Spleen (tissue), 13 donors: ENCODE results near the gene MAP3K8. TPM values are rescaled to one million over a fixed set of nuclear protein-coding genes. Genes with fewer than 3 reads are reported as not detected.
A peak's percentile ranks its signal among the peaks of the same experiment; 100 is the strongest.

Experiments used
- DNase-seq: peaks from one replicate; pipeline ENCODE4 v3.0.0-alpha.2; 2020
- H3K27ac ChIP-seq, 8 donors: fragments of 200-600 bp; sonication (generic) in 7 of 8; 1 replicate in 4 of 8; 2 replicates in 4 of 8; pipeline versions ENCODE4 v1.5.0 to v1.8.0; 2016 to 2021; ENCODE audit warnings: inconsistent platforms in 4 of 8, mild to moderate bottlenecking in 4 of 8, moderate library complexity in 1 of 8
- H3K27me3 ChIP-seq, 7 donors: fragments of 200-600 bp; sonication (generic) in 6 of 7; replicated peaks in 1 of 7; 1 replicate in 4 of 7; 2 replicates in 3 of 7; pipeline versions ENCODE4 v1.5.0 to v1.8.0; 2016 to 2021; ENCODE audit warnings: inconsistent platforms in 3 of 7, mild to moderate bottlenecking in 1 of 7
- H3K36me3 ChIP-seq, 6 donors: fragments of 200-600 bp; sonication (generic) in 5 of 6; 1 replicate in 4 of 6; 2 replicates in 2 of 6; pipeline versions ENCODE4 v1.5.0 to v1.8.0; 2016 to 2021; ENCODE audit warnings: inconsistent platforms in 2 of 6
- H3K4me1 ChIP-seq, 6 donors: fragments of 200-600 bp; sonication (generic) in 5 of 6; 1 replicate in 3 of 6; 2 replicates in 3 of 6; pipeline versions ENCODE4 v1.5.0 to v1.8.0; 2016 to 2021; ENCODE audit warnings: inconsistent platforms in 3 of 6
- H3K4me3 ChIP-seq, 8 donors: fragments of 200-600 bp; sonication (generic) in 7 of 8; 1 replicate in 4 of 8; 2 replicates in 4 of 8; pipeline versions ENCODE4 v1.5.0 to v1.8.0; 2016 to 2021; ENCODE audit warnings: inconsistent platforms in 4 of 8, mild to moderate bottlenecking in 4 of 8, moderate library complexity in 2 of 8
- H3K9me3 ChIP-seq, 8 donors: fragments of 200-600 bp; sonication (generic) in 7 of 8; 1 replicate in 4 of 8; 2 replicates in 4 of 8; pipeline versions ENCODE4 v1.5.0 to v1.8.0; 2016 to 2021; ENCODE audit warnings: inconsistent platforms in 4 of 8
- CTCF ChIP-seq, 11 experiments: fragments of 200-600 bp in 7 of 11; fragments of 450-650 bp in 4 of 11; sonication (generic) in 4 of 11; IDR thresholded peaks in 8 of 11; conservative IDR thresholded peaks in 3 of 11; 1 replicate in 7 of 11; 2 replicates in 4 of 11; pipeline versions ENCODE4 v1.4.0 to v1.8.0; 2016 to 2021; ENCODE audit warnings: antibody characterized with exemption in 11 of 11, inconsistent platforms in 4 of 11, mild to moderate bottlenecking in 1 of 11
- POLR2A ChIP-seq, 3 donors: fragments of 450-650 bp; IDR thresholded peaks; one replicate each; pipeline ENCODE4 v1.5.1; 2017; ENCODE audit warnings: antibody characterized with exemption in 3 of 3, mild to moderate bottlenecking in 1 of 3
- POLR2AphosphoS5 ChIP-seq, 3 donors: sonication (generic); formaldehyde crosslinking; IDR thresholded peaks; one replicate each; pipeline ENCODE4 v1.5.1; 2017; ENCODE audit warnings: antibody characterized with exemption in 3 of 3
- WGBS, 5 donors: extraction: QIAGEN DNeasy Blood & Tissue Kit in 3 of 5; methylation state at CpG; one replicate each; pipeline versions ENCODE4 v1.1.5 to v1.1.7; 2013 to 2018; 5-methylcytosine and 5-hydroxymethylcytosine counted together
- intact Hi-C: fragments of 100-400 bp; cut with DNase I; formaldehyde crosslinking; loops from one replicate; pipeline ENCODE4 v1.15.0; 2023; ENCODE audit warnings: low total_unique reads
- long read RNA-seq, 2 donors: transcript quantifications; one replicate each; lab custom pipeline, GENCODE V29; 2026
- polyA plus RNA-seq, 3 donors: library from polyadenylated mRNA; stranded (reverse); fragments of 200-250 nt; gene quantifications; one replicate each; pipeline ENCODE4 v1.2.1, GENCODE V29; 2013
- total RNA-seq, 7 donors: library from RNA; depleted of rRNA in 3 of 7; stranded (reverse); fragments of >200 nt in 3 of 7; fragmentation: NEBNext Ultra II Directional in 4 of 7; extraction: Animal tissue kit (Norgen Biotek cat#: 25700) in 4 of 7; gene quantifications; one replicate each; pipeline versions ENCODE4 v1.1.0 to v1.2.1, GENCODE V29; 2016 to 2021
- donor health status: healthy with polysubstance abuse.
- donor health status: DM: no; HTN: no; CAD: no; lungs with moderate emphysema.
- donor health status: DM: no; HTN: no; CAD: no.
- donor health status: Bipolar disorder and iron deficiency.
- donor health status: healthy.
- donor health status: DM: no; HTN: no; CAD: no.
- donor health status: DM: yes; HTN: yes; CAD: no.

MAP3K8 gene
- total RNA-seq, result 10 to 100 TPM; 36.2 to 84.3 (median 61.8) TPM
- 10 to 100 TPM; 24.8 to 38.1 (median 28.5) TPM for polyA plus RNA-seq
- long read RNA-seq, donor 1, result 0 reads
- long read RNA-seq, donor 2, partial matches to known transcripts, result 0 of 1 reads
- long read RNA-seq, donor 2, other reads (novel, unspliced or antisense), result 0 of 1 reads

GRCh38 chr10:30433730-30434272 is at the start of gene MAP3K8:
TSS of gene MAP3K8 (plus strand) at chr10:30434184. CDS start at chr10:30438939, 4,755 bp downstream.
- Histone ChIP-seq H3K4me3 (peak within 1 kb of the TSS; percentile 78 to 100 (median 98)), H3K27ac (peak within 1 kb of the TSS; percentile 94 to 100 (median 100)), H3K27me3 (no peaks in the 10 kb centered on the region), H3K4me1 (peaks cover 27 to 81% (median 63%) of the 10 kb centered on the region in 6 donors), H3K36me3 (peaks cover 0 to 22% (median 2%) of the 10 kb centered on the region in 6 donors), H3K9me3 (no peaks in the 10 kb centered on the region)
- intact Hi-C loops, result loop anchor here (10.0 kb wide), 1 partner anchor 91 kb away; no protein-coding TSS in a partner anchor
- TF ChIP-seq CTCF (IDR thresholded peaks at IDR 0.05 in 8 of 11, conservative IDR thresholded peaks at IDR 0.05 in 3 of 11) (peak in 2 of 11 experiments; percentile 14 to 17), POLR2AphosphoS5 (IDR thresholded peaks at IDR 0.05) (peak; percentile 94 to 95 (median 94)), POLR2A (IDR thresholded peaks at IDR 0.05) (peak; percentile 24 to 80 (median 36))
- DNase-seq, result peak; percentile 98
- WGBS, 5 donors, result 0 to 1% (median 0%) methylated on average over 7 to 56 of the region's 56 CpGs

- Histone ChIP-seq H3K4me3 (no peak overlapping the region), H3K4me1 (no peaks in the 10 kb centered on the region), H3K9me3 (no peaks in the 10 kb centered on the region), H3K36me3 (no peaks in the 10 kb centered on the region), H3K27me3 (no peaks in the 10 kb centered on the region), H3K27ac (no peak overlapping the region)
- 71 to 80% (median 75%) methylated on average over 10 of the region's 10 CpGs for WGBS, 5 donors
- intact Hi-C loops, result no loop called here
- no peak for DNase-seq
- TF ChIP-seq POLR2AphosphoS5 (IDR thresholded peaks at IDR 0.05) (no peak), CTCF (IDR thresholded peaks at IDR 0.05 in 8 of 11, conservative IDR thresholded peaks at IDR 0.05 in 3 of 11) (peak in 7 of 11 experiments; percentile 20 to 47 (median 36))
Measured at GRCh38 chr10:30384701-30385201, 49.2 kb upstream of the MAP3K8 start.

- Histone ChIP-seq H3K36me3 (no peaks in the 10 kb centered on the region), H3K4me1 (no peaks in the 10 kb centered on the region), H3K27me3 (no peaks in the 10 kb centered on the region), H3K9me3 (no peaks in the 10 kb centered on the region), H3K27ac (no peak overlapping the region), H3K4me3 (no peak overlapping the region)
- TF ChIP-seq CTCF (IDR thresholded peaks at IDR 0.05 in 8 of 11, conservative IDR thresholded peaks at IDR 0.05 in 3 of 11), result no peak
- no peak for TF ChIP-seq POLR2AphosphoS5 (IDR thresholded peaks at IDR 0.05)
- no peak for TF ChIP-seq POLR2A (IDR thresholded peaks at IDR 0.05)
- 58 to 86% (median 84%) methylated on average over 10 to 13 of the region's 13 CpGs for WGBS, 5 donors
- intact Hi-C loops, result no loop called here
- no peak for DNase-seq
Measured at GRCh38 chr10:30386801-30387588, 47.0 kb upstream of the MAP3K8 start.
